Thyroid gland (tissue), 4 donors: Measurements from ENCODE around the gene ISM1.

ENCODE experiments used
- CTCF ChIP-seq, 6 experiments: fragments of 200-600 bp in 3 of 6; fragments of 450-650 bp in 3 of 6; sonication (generic) in 3 of 6; IDR thresholded peaks; one replicate each; pipeline ENCODE4 v1.5.1; 2016 to 2019; ENCODE audit warnings: antibody characterized with exemption in 6 of 6, mild to moderate bottlenecking in 2 of 6, inconsistent platforms in 1 of 6, moderate library complexity in 1 of 6
- POLR2A ChIP-seq, 2 donors: fragments of 450-650 bp; IDR thresholded peaks; one replicate each; pipeline ENCODE4 v1.6.1; 2017; ENCODE audit warnings: antibody characterized with exemption in 2 of 2, mild to moderate bottlenecking in 2 of 2, moderate library complexity in 1 of 2

- no peak for TF ChIP-seq CTCF (IDR thresholded peaks at IDR 0.05)
- TF ChIP-seq POLR2A (IDR thresholded peaks at IDR 0.05), result no peak
These were observed 115.4 kb downstream of the ISM1 start for GRCh38 chr20:13336308-13337089.
